Activated T-helper 1 cell treated with Interleukin-2 at 50 U/mL for 16 hours (primary cell): ENCODE measurements around the gene FBF1.

Experiments used
- DNase-seq: peaks from one replicate; pipeline ENCODE4 v3.0.0-alpha.2; 2020; ENCODE audit warnings: low read depth

Gene FBF1

GRCh38 chr17:75950421-75950820, 9.6 kb upstream of the FBF1 start:
- DNase-seq = no peak

- DNase-seq = no peak
Observed at GRCh38 chr17:75945211-75945610, 4.4 kb upstream of the FBF1 start.

- no peak for DNase-seq
Observed at GRCh38 chr17:75943491-75943890, 2.6 kb upstream of the FBF1 start.

- DNase-seq = no peak
Observed at GRCh38 chr17:75942473-75942872, 1.6 kb upstream of the FBF1 start.

- DNase-seq = no peak
Observed at GRCh38 chr17:75941442-75941819, 589 bp upstream of the FBF1 start.

GRCh38 chr17:75937652-75938051, 3.2 kb downstream of the FBF1 start:
- no peak for DNase-seq

GRCh38 chr17:75933808-75934207, 7.0 kb downstream of the FBF1 start:
- no peak for DNase-seq

- no peak for DNase-seq
Observed at GRCh38 chr17:75932852-75933251, 8.0 kb downstream of the FBF1 start.

GRCh38 chr17:75931062-75931461, 9.8 kb downstream of the FBF1 start:
- DNase-seq = no peak

GRCh38 chr17:75927286-75927922, 13.4 kb downstream of the FBF1 start:
- no peak for DNase-seq

GRCh38 chr17:75926456-75926855, 14.4 kb downstream of the FBF1 start:
- DNase-seq = no peak

- no peak for DNase-seq
Observed at GRCh38 chr17:75925912-75926311, 14.9 kb downstream of the FBF1 start.

GRCh38 chr17:75925103-75925502, 15.7 kb downstream of the FBF1 start:
- no peak for DNase-seq

- DNase-seq = no peak
Observed at GRCh38 chr17:75922963-75923874, 17.6 kb downstream of the FBF1 start.

GRCh38 chr17:75922173-75922961, 18.5 kb downstream of the FBF1 start:
- no peak for DNase-seq

- DNase-seq = no peak
Observed at GRCh38 chr17:75921596-75921995, 19.2 kb downstream of the FBF1 start.

GRCh38 chr17:75920045-75920560, 20.7 kb downstream of the FBF1 start:
- DNase-seq = no peak

GRCh38 chr17:75919611-75920010, 21.2 kb downstream of the FBF1 start:
- DNase-seq = no peak

GRCh38 chr17:75917917-75918445, 22.9 kb downstream of the FBF1 start:
- DNase-seq = no peak

- no peak for DNase-seq
Observed at GRCh38 chr17:75917141-75917916, 23.5 kb downstream of the FBF1 start.

GRCh38 chr17:75915268-75915667, 25.6 kb downstream of the FBF1 start:
- DNase-seq = no peak
